Middle frontal gyrus (tissue), 1 donor: Measurements from ENCODE around the gene CASP2.
"Not testable (repeated sequence)": the region's sequence is repeated elsewhere in the genome, so short reads cannot be mapped to it uniquely, and the experiment has no call there.

ENCODE experiments used
- DNase-seq: peaks from one replicate; pipeline ENCODE4 v3.0.0-alpha.2; 2015; ENCODE audit warnings: low spot score; ENCODE audit errors: extremely low spot score

Gene CASP2

GRCh38 chr7:143264196-143264568 lies 24.0 kb upstream of the CASP2 start:
- not testable (repeated sequence) for DNase-seq

GRCh38 chr7:143265017-143265693 lies 23.0 kb upstream of the CASP2 start:
- no peak for DNase-seq

DNA sequence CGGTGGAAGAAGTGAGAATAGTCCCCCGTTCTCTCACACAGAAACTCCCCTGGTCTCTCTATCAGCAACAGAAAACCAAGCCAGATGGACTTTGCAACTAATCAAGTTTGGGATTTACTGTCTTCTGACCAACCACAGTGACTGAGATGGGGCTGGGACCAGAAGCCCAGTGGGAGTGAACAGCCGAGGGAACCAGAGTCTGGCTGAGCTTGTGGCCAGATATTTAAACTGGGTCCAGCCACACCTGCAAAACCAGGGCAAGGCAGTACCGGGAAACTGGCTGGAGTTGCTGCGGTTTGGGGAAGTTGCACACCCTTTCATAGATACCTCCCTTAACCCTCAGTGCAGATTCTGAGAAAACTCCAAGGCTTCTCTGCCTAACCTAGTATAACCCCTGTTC lies 18.9 kb upstream of the CASP2 start:
- DNase-seq = no peak

- no peak for DNase-seq
Measured at GRCh38 chr7:143271240-143271639, 16.9 kb upstream of the CASP2 start.

GRCh38 chr7:143272871-143273270 lies 15.3 kb upstream of the CASP2 start:
- DNase-seq = no peak

DNA sequence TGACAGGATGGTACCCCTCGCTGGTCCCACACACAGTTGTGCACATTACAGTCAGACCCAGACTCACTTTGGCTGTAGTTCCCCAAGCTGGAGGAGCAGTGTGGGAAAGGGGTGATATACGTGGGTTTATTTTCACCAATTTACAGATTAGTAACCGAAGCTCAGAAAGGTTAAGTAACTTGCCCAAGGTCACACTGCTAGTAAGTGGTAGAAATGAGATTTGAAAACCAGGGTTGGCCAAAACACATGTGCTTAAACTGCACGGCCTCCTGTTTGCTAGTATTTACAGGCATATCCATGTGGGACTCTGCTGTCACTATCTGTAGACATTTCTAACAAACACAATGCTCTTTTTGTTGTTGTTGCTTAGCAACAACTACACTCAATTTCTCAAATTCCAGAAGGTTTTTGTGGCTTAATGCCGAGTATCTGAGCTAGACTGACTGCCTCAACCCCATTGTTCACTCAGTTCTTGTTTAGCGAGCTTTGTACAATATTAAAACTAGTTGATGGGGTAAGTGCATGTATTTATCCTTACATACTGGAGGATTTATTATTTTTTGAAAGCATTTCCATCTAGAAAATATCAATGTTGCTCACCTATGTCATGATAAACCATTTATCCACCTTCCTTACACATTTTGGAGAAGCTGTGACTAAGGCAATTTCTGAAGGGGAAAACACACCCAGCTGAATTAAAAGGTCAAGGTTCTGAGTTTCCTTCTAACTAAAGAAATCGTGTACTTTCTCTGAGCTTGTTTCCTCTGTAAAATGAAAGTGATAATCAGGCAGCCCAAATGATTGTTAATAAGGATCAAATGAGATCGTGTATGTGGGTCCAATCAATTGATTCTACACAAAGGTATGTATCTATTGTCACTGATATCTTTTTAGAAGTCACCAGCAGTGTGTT lies 8.7 kb upstream of the CASP2 start:
- peak; percentile 68 for DNase-seq

DNA sequence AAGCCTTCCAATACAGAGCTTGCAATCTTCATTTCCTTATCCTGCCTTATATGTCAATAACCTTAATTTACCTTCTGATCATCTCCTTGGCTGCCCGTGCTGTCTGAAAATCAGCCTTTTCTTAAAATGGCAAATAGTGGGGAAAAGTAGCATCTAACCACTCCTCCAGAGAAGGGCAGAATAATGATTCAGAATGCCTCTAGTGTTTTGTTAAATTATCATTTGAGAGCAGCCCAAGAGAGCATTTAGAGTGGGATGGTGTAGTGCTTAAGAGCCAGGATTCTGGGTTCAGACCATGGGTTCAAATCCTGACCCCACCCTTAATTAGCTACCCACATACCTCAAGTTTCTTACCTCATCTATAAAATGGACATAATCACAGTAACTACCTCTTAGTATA lies 8.0 kb upstream of the CASP2 start:
- DNase-seq = no peak

DNA sequence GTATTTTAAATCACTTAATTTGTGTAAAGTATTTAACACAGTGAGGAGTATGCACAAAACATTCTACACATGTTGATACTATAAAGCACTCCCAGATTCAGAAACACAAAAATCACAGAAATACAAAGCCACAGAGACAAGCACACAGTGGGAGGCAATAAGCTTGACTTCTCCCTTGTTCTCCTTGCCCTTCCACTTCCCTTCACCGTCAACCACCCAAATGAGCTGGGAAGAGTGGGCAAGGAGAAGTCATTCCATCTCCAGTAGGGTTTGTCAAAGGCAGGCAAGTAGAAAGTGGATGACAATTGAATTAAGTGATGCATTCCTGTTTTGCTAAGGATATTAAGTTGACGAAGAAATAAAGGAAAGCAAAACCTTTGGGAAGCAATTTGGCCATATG lies 7.6 kb upstream of the CASP2 start:
- no peak for DNase-seq

DNA sequence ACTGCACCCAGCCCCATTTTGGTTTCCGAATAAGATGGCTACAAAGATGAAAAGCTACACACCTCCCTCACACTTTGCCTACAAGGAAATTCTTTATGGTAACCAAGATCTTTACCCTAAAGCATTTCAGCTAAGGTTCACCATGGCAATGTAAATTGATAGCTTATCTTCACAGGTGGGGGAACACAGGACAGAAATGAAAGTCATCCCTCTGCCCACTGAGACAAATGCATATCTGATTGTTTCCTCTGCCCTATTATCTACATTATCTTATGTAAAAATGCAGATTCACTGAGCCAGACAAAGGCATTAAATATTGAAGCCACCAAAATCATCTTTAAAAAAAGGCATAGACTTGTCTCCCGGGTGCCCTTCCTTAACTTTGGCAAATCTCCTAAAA lies 6.6 kb upstream of the CASP2 start:
- no peak for DNase-seq

DNA sequence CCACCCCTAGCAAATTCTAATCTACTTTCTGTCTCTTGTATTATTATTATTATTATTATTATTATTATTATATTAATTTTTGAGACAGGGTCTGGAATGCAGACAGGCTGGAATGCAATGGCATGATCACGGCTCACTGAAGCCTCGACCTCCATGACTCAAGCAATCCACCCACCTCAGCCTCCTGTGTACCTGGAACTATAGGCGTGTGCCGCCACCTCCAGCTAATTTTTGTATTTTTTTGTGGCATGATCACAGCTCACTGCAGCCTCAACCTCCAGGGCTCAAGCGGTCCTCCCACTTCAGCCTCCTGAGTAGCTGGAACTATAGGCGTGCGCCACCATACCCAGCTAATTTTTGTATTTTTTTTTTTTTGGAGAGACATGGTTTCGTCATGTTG lies 6.0 kb upstream of the CASP2 start:
- DNase-seq = no peak

DNA sequence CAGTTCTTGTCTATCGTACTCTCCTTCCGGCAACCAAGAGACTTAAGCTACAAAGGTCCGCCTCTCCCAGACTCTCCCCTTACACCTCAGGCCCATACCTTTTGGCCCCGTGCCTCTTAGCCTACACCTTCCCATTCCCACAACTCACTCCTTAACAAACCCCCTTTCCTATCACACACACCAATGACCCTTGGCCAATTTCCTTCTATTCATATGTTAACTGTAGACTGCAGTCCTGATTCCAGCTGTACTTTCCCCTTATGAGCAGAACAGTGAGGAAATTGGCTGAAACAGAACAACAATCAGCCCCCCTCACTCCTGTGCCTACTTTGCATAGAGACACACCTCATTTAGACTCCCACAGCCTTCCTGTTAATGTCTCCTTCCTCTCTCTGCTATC lies 4.8 kb upstream of the CASP2 start:
- DNase-seq = no peak

DNA sequence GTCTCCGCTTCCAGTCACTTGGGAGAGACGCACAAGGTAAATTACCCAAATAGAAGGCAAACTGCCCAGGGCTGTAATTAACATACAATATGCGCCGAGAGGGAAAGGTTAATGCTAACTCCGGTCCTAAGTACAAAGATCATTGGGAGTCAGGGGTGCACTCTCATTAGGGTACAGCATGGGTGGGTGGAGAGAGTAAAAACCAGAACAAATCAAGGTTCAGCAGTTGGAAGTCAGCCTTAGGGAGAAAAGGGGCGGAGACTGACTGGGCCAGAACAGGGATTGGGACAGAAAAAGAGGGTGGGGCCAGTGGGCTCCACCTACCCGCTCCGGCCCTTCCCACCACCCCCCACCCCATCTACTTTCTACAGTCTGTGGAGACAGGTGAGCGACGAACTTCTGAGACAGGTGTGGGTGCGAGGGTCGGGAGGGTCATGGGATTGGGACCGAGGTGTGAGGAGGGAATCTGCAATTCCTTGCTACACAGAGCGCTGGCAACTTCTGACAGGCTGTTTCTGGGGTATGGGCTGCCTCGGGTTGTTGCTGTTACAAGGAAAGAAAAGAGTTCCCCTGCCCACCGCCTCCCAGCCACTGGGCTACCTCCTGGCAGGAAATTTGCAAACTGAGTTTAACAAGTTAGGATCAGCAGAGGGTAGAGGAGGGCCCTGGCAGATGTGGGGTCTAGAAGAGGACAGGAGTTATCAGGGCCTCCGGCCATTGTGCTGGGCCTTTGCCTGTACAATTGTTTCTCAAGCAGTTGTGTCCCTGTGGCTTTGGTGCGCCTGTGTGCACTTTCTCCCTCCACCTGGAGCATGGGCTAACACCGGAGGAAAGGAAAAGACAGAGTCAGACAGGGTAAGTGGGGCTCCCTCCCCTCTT lies 3.3 kb upstream of the CASP2 start, which contains the start of gene TMEM139:
TSS of gene TMEM139 (plus strand) at position 368 of the 879 bp plus-strand sequence. CDS start 1,000 bp downstream, outside the sequence.
- no peak for DNase-seq

DNA sequence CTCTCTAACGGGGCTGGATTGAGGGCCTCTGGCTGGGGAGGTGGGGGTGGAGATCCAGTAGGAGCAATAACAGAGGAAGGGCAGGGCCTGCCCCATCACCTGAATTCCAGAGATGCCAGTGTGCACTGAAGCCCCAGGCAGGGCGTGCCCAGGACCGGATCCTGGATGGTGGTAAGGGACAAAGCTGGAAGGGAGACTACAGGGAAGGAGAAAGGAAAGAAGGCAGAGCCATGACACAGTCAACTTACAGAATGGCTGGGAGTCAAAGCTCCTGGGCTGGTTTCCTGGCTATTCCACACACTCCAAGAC lies 2.7 kb upstream of the CASP2 start:
- DNase-seq = no peak

- DNase-seq = no peak
Measured at GRCh38 chr7:143285806-143286521, 2.2 kb upstream of the CASP2 start.

- DNase-seq = no peak
Measured at GRCh38 chr7:143286522-143286890, 1.6 kb upstream of the CASP2 start.

DNA sequence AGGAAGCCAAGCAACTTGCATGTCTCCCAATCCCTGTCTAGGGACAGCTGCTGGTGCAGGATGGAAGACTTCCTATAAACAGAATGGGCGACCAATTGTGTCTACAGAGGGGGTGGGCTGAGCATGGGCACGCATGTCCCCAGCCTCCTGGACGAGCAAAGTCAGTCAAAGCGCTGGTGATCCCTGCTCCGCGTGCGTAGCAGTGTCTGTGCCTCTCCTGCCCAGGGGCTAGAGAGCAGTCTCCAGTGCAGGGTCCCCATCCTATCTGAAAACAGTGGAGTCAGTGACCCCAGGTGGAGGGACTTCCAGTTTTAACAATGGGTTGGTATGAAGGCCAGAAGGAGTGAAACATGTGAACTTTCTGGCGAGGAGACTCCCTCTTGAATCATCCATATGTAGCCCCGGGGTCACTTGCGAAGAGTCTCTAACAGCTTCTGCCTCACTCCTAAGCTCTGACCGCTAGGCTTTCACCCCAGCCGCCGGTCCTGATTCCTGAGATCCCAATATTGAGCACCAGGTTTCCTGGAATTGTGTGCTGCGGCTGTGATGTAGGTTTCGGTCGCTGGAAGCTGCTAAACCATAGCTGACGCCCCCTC lies 714 bp upstream of the CASP2 start:
- DNase-seq = no peak

- DNase-seq = no peak
Measured at GRCh38 chr7:143288836-143289235, 685 bp downstream of the CASP2 start.

- DNase-seq = no peak
Measured at GRCh38 chr7:143289421-143289820, 1.3 kb downstream of the CASP2 start.

- not testable (repeated sequence) for DNase-seq
Measured at GRCh38 chr7:143289888-143290287, 1.7 kb downstream of the CASP2 start.

DNA sequence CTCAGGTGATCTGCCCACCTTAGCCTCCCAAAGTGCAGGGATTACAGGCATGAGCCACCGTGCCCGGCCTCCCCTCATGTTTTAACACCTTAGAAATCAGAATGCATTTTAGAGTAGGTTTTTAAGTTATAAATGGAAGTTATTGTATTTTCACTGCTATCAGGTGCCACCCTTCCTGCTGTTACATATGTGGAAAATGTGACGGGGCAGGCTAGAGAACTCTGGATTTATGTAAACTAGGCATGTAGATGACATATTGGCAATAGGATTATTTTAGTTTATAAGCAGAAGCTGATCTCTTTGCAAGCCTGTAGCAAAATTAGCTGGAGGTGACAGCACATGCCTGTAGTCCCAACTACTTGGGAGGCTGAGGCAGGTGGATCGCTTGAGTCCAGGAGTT lies 2.1 kb downstream of the CASP2 start:
- DNase-seq = no peak

GRCh38 chr7:143292876-143293275 lies 4.7 kb downstream of the CASP2 start:
- no peak for DNase-seq
